Renal pelvis (tissue), 4 donors: ENCODE measurements around the gene PLPP1. TPM values are rescaled to one million over a fixed set of nuclear protein-coding genes. Genes with fewer than 3 reads are reported as not detected.
A peak's percentile ranks its signal among the peaks of the same experiment; 100 is the strongest.
"Not testable (repeated sequence)": the region's sequence is repeated elsewhere in the genome, so short reads cannot be mapped to it uniquely, and the experiment has no call there.

Experiments
- DNase-seq: peaks from one replicate; pipeline ENCODE4 v3.0.0-alpha.2; 2013
- polyA plus RNA-seq, 3 donors: library from polyadenylated mRNA; unstranded; fragments of 120-200 nt; gene quantifications; one replicate each; pipeline ENCODE4 v1.2.1, GENCODE V29; 2013; ENCODE audit not compliant: insufficient read length in 3 of 3

The PLPP1 gene
- polyA plus RNA-seq, 3 donors: 80.0 to 89.0 (median 84.0) TPM

DNA sequence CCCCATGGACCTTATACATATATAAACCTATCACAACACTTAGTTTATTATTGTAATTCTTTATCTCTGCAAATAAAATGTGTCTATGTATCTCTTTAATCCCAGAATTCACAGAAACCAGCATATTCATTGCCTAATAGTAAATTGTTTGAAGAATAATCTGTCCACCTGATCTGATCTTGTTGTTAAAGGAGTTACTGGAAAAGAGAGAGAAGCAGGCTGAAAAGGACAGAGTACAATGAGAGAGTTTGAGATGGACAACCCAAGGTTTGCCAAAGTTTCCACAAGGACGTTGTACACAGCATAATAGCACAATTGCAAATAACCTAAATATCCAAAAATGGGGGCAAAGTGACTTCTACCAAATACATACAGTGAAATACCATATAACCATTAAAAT lies 23.8 kb downstream of the PLPP1 start:
- no peak for DNase-seq

- DNase-seq: no peak
Measured at GRCh38 chr5:55510523-55510880, 24.3 kb downstream of the PLPP1 start.

DNA sequence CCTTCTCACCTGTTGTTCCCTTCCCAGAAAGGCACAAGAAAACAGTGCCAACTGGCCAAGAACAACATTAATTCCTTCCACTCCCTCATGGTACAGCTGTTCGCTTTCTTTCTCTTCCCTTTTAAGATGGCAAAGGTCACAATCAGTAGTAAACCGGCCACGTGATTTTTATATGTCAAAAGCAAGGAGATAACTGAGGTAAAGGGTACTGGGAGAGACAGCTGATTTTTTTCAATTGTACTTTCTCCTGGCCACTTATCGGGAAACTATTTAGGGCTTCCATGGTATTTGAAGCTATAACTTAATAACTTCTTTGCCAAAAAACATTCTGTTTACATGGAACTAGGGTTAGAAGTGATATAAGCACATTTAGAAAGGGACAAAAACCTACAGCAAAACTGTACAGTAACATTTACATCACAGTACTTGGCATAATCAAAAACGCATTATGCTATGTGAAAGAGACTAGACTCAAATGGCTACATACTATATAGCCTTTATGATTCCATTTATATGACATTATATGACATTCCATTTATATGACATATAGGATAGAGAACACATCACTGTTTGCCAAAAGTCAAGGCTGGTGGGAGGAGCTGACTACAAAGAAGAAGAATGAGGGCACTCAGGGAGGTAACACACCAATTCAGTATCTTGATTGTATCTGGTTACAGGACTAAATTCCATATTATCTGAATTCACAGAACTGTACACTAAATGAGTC lies 24.8 kb downstream of the PLPP1 start:
- DNase-seq: no peak

- no peak for DNase-seq
Measured at GRCh38 chr5:55509097-55509496, 25.7 kb downstream of the PLPP1 start.

DNA sequence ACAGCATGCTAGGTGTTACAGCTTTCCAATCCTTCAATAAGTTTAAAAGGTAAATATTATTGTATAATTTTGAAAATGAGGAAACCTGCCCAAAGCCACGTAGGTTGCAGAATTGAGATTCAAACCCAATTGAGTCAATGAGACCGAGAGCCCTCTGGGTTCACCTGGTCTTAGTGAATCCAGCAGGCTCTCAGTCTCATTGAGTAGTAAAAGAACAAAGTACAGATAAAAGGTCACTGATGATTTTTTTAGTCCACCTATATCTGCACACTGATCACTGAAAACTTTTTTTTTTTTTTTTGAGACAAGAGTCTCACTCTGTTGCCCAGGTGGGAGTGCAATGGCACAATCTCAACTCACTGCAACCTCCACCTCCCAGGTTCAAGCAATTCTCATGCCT lies 27.2 kb downstream of the PLPP1 start:
- DNase-seq: no peak

- DNase-seq: not testable (repeated sequence)
Measured at GRCh38 chr5:55505711-55506110, 29.1 kb downstream of the PLPP1 start.

GRCh38 chr5:55503917-55504316 lies 30.8 kb downstream of the PLPP1 start:
- not testable (repeated sequence) for DNase-seq

- DNase-seq: no peak
Measured at GRCh38 chr5:55502759-55503158, 32.0 kb downstream of the PLPP1 start.

- no peak for DNase-seq
Measured at GRCh38 chr5:55498457-55498856, 36.3 kb downstream of the PLPP1 start.

DNA sequence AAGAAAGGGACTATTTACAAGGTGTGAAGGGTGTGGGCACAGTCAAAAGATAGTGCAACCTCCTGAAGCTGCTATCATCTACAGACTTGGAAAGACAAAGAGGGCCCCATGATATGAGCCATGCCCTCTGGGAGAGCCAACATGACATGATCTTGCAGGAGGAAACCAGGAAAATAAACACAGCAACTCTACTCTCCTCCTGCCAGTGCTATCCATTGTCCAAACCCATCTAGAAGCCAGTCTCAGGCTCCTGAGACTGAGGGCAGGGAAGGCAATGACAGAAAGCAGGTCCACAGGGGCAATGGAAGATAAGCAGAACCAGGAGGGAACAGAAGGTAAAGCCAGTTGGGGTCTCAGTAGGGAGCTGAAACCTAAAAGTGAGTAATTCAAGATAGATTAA lies 37.1 kb downstream of the PLPP1 start:
- DNase-seq: no peak

GRCh38 chr5:55495216-55495615 lies 39.5 kb downstream of the PLPP1 start:
- DNase-seq: no peak

DNA sequence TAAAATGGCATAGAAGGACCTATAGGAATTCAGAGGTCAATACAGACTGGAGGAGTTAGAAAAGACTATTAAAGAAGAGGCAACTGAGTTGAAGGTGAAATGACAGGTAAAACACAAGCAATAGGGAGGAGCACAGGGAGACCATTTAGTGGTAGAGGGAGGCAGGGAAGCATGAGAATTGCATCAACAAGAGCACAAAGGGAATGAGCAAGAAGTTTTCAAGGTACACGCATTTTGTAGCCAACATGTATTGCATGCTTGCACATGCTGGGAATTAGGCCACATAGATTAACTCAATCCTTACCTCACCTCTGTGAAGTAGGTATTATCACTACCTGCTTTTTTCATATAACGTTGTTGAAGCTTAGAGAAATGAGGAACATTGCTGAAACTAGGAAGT lies 42.3 kb downstream of the PLPP1 start:
- no peak for DNase-seq

DNA sequence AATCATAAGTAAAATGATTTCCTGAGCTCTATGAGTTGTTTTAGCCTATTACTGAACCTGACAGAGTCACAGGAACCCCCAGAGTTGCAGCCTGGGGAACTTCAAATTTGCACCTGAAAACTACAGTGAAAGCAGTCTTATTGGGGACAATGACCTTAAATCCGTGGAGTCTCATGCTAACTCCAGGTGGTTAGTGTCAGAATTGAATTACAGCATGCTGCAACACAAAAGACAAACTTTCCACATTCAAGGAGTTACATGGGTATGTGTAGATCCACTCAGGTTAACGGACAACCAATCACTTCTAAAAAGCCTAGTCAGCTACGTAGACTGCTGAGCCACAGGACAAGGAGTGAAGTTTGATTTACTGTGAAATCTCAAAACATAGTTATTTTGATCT lies 49.7 kb downstream of the PLPP1 start:
- no peak for DNase-seq

DNA sequence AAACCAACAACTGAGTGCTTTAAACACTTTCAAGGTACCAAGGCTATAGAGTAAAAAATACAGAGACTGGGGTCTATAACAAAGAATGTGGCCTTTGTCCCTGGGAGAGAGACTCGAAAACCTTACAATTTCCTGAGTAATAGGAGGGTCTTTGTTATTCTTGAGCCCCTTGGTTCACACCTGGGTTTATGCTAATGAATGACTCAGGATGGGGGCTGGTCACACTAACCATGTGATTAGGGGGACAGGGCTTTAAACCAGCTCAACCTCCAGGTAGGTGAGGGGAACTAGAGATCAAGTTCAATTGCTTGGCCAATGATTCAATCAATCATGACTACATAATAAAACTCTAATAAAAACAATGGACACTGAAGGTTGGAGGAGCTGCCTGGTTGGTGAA lies 50.2 kb downstream of the PLPP1 start:
- DNase-seq: no peak

DNA sequence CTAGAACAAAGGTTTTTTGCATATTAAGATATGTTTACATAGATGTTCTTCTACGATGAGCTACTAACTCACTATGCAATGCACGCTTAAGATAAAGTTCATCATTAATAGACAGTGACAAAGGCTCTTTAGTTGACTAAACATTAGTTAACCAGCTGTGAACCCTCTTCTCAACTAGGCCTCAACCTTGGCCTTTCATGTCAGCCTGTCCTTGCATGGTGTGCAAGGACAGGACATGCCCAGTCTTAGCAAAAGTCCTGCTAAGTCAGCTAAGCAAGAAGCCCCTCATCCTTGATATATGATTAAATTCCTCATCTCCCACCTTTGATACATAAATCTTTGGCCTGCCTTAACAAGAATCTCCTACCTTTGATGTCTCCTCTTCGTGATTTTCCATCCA lies 50.9 kb downstream of the PLPP1 start:
- DNase-seq: no peak

GRCh38 chr5:55481293-55481855 lies 53.4 kb downstream of the PLPP1 start:
- no peak for DNase-seq

DNA sequence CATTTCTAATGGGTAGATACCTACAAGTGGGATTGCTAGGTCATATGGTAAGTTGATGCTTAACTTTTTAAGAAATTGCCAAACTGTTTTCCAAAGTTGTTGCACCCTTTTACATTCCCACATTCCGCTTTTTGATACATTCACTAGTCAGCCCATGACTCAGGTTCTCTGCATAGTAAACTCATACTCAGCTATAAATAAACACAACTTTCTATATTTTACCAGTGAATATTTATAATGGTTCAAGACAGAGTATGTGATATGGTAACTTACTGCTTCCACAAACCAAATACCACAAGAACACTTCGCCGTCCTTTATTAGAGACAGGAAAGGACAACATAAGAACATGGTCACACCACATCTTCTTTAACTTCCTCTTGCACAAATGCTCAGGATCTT lies 54.0 kb downstream of the PLPP1 start:
- DNase-seq: no peak

DNA sequence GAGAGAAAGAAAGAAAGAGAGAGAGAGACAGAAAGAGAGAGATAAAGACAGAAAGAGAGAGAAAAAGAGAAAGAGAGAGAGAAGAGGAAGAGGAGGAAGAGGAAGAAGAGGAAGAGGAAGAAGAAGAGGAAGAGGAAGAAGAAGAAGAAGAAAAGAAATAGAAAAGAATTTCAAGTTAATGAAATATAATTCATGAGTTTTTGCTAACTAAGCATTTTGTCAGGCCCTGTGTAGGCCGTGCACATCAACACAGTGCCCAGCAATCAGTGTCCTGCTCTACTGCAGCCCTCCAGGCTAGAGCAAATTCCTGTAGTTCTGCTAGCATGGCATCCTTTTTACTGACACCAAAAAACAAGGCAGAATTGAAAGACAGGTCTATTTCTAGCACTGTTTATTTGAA lies 62.1 kb downstream of the PLPP1 start:
- no peak for DNase-seq

- no peak for DNase-seq
Measured at GRCh38 chr5:55471468-55471867, 63.3 kb downstream of the PLPP1 start.

DNA sequence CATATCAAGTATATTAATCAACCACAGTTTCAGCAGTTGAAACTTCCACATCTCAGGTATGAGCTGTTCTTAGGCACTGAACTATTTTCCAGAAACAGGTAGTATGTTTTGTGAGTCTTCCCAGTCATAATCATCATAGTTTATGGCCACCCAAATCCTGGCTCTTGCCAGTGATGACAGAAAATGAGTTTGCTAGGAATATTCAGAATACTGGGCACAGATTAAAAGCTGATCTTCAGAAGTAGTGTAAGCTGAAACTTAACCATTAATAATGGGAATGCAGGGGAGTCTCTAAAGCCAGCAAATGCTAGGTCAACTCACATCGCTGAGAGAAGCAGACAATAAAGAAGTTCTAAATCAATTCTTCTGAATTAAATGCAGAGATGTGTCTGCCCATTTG lies 64.5 kb downstream of the PLPP1 start:
- no peak for DNase-seq

- DNase-seq: no peak
Measured at GRCh38 chr5:55469839-55470238, 64.9 kb downstream of the PLPP1 start.

GRCh38 chr5:55467862-55468551 lies 66.8 kb downstream of the PLPP1 start:
- peak; percentile 42 for DNase-seq

- DNase-seq: no peak
Measured at GRCh38 chr5:55463613-55464012, 71.2 kb downstream of the PLPP1 start.

DNA sequence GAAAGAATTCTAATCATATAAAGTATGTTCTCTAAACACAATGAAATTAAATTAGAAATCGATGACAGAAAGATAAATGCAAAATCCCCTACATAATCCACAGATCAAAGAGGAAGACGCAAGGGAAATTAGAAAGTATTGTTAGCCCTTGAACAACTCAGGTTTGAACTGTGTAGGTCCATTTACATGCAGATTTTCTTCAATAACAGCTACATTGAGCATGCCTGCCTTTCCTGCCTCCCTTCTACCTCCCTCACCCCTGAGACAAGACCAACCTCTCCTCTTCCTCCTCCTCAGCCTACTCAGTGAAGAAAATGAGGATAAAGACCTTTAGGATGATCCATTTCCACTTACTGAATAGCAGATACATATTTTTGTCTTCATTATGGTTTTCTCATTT lies 75.2 kb downstream of the PLPP1 start:
- DNase-seq: no peak
